ENCODE results near the gene FYN.

The FYN gene

DNA sequence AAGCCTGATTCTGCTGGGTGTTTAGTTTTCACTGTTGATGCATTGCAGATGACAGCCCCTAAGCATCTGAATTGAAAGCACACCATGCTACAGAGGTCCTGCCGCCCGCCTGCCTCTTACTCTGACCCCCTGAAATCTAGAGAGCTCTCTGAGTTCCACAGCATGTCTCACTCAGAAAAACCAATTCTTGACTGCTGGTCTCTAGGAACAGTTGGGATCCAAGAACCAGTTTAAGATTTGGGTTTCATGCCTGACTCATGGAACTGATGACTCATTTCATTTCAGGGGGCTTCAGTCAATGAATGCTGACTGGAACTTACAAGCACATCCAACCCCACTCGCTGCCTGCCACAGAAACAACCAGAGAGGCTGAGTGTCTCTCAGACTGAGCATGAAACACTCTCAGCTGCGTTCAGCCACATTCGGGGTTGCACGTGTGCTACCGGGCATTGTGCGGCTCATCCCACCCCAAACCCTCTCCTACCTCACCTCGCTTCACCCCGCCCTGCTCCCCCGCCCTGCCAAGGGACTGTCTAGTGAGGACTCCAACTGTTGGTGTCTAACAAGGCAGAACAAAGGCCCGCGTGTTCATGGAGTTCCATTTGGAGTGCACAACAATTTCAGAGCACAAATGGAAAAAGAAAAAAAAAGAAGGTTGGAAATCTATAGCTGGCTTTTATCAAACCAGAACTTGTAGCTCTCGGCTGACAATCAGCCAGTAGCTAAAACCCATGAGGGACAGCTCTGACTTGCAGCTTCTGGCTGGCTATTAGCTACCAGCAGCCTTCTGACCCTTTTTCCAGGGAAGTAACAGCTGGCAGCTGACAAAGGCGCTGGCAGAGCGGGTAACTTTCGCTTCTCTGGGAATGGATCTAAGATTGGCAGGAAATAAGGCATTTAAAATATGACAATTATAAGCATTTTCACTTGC is 247.5 kb downstream of the FYN start:
- no peak for DNase-seq (ENCODE audit: low spot score)

DNA sequence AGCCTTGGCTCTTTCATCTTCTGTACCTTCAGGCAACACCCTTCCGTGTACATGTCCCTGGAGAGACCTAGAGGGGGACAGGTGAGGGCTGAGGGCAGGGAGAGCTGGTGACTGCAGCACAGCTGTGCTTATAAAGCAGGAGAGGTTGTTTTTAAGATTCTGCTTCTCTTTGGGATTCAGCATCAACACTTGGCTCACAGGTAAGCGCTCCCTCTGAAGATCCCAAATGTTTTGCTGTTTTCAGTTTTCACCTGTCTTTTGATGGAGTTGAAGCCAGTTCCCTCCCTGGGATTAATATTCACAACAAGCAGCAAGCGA is 248.2 kb downstream of the FYN start:
- no peak for DNase-seq (ENCODE audit: low spot score)

- no peak for DNase-seq (ENCODE audit: low spot score)
Measured at GRCh38 chr6:111624401-111625098, 248.7 kb downstream of the FYN start.

DNA sequence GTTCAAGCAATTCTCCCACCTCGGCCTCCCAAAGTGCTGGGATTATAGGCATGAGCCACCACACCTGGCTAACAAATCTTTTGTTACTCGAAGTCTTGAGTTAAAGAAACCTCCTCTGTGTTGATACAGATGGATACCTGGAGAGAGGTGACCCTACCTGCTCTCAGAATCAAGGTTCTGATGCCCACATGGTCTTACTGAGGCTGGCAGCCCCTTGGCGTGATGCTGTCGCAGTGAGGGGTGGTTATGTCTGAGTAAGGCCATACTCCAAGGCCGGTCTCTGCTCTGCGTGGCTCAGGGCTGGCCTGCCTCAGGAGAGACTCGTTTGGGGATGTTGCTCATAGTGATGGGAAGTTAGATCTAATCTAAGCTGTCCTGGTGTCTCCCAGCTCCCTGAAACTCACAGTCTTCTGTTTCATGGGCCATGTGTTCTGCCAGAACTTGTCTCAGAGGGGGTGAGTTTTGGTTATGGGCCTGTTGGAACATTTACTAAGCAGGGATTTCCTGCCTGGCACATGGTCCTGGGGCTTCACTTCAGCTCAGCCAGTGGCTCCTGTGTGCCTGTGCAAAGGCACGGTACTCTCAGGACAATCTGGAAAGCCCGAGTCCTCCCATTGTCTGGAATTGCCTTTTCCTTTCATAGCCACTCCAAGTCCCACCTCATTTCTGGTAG is 250.1 kb downstream of the FYN start:
- no peak for DNase-seq (ENCODE audit: low spot score)

- no peak for DNase-seq (ENCODE audit: low spot score)
Measured at GRCh38 chr6:111620169-111620568, 253.1 kb downstream of the FYN start.

- DNase-seq (ENCODE audit: low spot score), result no peak
Measured at GRCh38 chr6:111618407-111618806, 254.8 kb downstream of the FYN start.

- no peak for DNase-seq (ENCODE audit: low spot score)
Measured at GRCh38 chr6:111617149-111617548, 256.1 kb downstream of the FYN start.

DNA sequence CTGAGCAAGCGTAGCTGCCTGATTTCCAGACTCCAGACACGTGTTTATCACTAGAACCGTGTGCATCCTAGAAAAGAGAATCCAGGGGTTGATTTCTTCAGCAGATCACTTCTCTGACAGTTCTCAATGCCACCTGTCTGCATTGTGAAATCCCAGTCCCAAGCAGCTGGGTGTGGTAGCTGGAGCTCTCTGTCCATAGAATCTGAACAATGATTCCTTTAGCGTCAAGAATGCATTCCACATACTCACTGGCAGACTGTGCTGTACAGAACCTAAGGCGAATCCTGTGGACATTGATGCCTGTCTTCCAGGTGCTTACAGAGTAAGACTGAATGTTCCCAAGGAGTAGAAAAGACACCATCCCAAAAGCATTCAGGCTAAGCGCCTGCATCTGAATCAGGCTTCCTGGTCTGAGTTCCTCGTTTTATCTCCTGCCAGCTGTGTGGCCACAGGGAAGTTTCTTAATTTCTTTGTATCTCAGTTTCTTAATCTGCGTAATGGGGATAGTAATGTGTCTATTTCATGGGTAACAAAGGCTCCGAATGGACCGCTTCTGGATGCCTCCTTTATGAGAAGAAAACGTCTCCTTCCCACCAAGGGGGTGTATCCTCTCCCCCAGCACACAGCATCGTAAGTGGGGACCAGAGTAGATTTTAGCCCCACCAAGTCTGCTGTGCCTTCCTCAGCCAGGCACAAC is 257.2 kb downstream of the FYN start:
- no peak for DNase-seq (ENCODE audit: low spot score)

DNA sequence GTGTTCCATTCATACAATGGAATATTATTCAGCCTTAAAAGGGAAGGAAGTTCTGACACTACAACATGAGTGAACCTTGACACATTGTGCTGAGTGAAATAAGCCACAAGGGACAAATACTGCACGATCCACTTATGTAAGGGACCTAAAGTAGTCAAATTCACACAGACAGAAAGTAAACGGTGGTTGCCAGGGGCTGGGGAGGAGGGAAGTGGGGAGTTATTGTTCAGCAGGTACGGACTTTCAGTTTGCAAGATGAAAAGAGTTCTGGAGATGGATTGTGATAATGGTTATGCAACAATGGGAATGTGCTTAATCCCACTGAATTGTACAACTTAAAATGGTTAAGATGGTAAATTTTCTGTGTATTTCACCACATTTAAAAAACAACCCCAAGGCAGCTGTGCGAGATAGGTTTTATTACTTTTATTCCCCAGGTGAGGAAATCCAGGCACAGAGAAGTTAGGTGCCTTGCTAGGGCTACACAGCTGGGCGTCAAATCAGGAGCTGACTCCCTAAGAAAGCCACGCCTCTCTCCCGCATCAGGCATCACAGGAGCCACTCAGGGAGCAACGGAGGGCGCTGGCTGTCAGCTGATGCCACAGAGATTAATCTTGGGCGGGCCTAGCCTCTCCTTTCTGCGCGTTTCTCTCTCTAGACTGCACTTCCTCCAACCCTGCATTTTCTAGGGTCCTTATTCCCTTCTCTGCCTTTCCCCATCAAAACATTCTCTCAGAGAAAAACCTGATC is 258.2 kb downstream of the FYN start:
- no peak for DNase-seq (ENCODE audit: low spot score)

DNA sequence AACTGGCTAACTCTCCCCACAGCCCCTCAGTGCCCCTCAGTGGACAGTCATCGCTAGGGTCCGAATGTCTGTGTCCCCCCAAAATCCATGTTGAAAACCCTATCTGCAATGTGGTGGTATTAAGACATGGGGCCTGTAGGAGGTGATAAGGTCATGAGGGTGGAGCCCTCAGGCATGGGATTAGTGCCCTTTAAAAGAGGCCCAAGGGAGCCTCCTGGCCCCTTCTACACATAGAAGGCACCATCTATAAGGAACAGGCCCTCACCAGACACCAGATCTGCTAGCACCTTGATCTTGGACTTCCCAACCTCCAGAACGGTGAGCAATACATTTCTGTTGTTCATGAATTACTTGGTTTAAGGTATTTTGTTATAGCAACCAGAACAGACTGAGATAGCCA is 260.9 kb downstream of the FYN start:
- DNase-seq (ENCODE audit: low spot score), result no peak

GRCh38 chr6:111610548-111611172 is 262.6 kb downstream of the FYN start:
- DNase-seq (ENCODE audit: low spot score), result no peak

Measured in HuH-7 (cell line).